ENCODE measurements around the gene CLCNKB. TPM values are rescaled to one million over a fixed set of nuclear protein-coding genes. Genes with fewer than 3 reads are reported as not detected.
A peak's percentile ranks its signal among the peaks of the same experiment; 100 is the strongest.

Gene CLCNKB
- total and polyA plus RNA-seq, 2 of the 13 experiments (the other 11 are each of a cell fraction or from before 2014, with no cell fraction given), result 0.04 TPM; not detected in 1

DNA sequence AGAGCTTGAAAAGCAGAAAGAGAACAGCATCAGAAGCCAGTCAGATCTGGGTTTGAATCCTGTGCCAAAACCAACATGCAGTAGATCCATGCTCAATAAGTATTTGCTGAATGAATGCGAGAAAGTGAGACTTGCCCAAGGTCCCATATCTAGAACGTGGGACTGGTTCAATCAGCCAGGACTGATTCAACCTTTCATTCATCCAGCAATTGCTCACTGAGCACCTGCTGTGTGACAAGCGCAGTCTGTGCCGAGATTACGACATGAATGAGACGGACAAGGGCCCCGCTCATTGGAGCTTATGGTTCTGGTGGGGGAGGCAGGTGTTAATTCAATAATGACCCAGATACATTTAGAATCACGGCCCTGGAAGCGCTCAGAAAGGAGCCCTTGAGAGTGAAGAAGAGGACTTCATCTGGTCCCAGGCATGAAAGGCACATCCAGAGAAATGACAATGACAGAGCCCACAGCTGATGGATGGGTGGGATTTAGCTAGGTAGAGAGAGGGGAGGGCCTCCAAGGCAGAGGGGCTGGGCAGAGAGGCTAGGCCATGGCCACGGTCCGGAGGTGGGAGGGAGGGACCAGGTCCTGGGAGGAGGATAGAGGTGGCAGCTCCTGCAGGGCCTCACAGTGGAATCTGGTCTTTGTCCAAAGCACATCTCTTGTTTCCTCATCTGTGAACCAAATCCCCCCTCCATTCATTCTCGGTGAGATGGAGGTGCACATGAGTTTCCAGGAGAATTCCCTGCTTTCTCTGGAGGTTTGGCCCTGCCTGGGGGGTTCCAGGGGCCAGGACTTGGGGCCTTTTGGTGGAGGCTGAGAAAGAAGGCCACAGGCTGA, 34.0 kb downstream of the CLCNKB start:
- peak; percentile 44 for FAIRE-seq
- POLR2A ChIA-PET, result interaction anchor here (1.2 kb wide), 1 partner anchor 66 kb away, joined by 3 read pairs; no protein-coding TSS in a partner anchor
- no peaks in the 10 kb centered on the region for H3K79me2 ChIP-seq (ENCODE audit: insufficient read depth, low read length)
- H3K9ac ChIP-seq (ENCODE audit: insufficient read depth, low read depth, low read length), result no peak overlapping the region
- H2AFZ ChIP-seq (ENCODE audit: low read length), result no peak overlapping the region
- CTCF ChIA-PET (ENCODE audit: low intra/inter-chr PET ratio, low total read pairs), result interaction anchor here (0.8 to 1.7 kb wide), 3 partner anchors 110 to 167 kb away, joined by 3 to 9 read pairs (median 5); no protein-coding TSS in a partner anchor
- H3K27ac ChIP-seq (ENCODE audit: extremely low read length, insufficient read depth, low read length), result no peak overlapping the region
- H3K4me3 ChIP-seq (replicated peaks in 1 of 3; ENCODE audit: insufficient read depth in 1 of 3, low read depth in 2 of 3, low read length in 3 of 3), result no peak overlapping the region
- no TSS peak for BruUV-seq (replicated peaks)
- DNase-seq (ENCODE audit: low spot score), result peak; percentile 44
- peak; percentile 29 for ATAC-seq
- peaks cover 54% of the 10 kb centered on the region for H3K4me1 ChIP-seq (ENCODE audit: insufficient read depth, low read length)
- H3K36me3 ChIP-seq (replicated peaks in 1 of 2; ENCODE audit: control insufficient read depth in 1 of 2, insufficient read depth in 2 of 2, low read length in 2 of 2), result no peaks in the 10 kb centered on the region
- peak overlapping the region; percentile 41 for H3K4me2 ChIP-seq (ENCODE audit: low read depth, low read length)
- 5% methylated on average over 12 of the region's 12 CpGs for WGBS (ENCODE audit: low lambda C conversion rate)
- H3K9me3 ChIP-seq (ENCODE audit: low read length), result no peaks in the 10 kb centered on the region
- H4K20me1 ChIP-seq (ENCODE audit: insufficient read depth, low read length), result no peaks in the 10 kb centered on the region
- intact Hi-C loops (cut with micrococcal nuclease; ENCODE audit: unreplicated experiment) (loop anchor here (2.0 to 10.0 kb wide), 3 partner anchors 67 to 167 kb away; partner anchors contain the start of gene CPLANE2), in situ Hi-C loops (cut with HindIII; ENCODE audit: extremely low pct_ligation_motif_present, low pct_unique_long_range_greater_than_20kb) (loop anchor here (5.0 kb wide), 2 partner anchors 105 to 165 kb away; no protein-coding TSS in a partner anchor)
- peaks cover 0 to 32% of the 10 kb centered on the region in 2 experiments for H3K27me3 ChIP-seq (ENCODE audit: control insufficient read depth in 1 of 2, insufficient read depth in 2 of 2, low read length in 2 of 2)
- TF ChIP-seq, protein P1, sequence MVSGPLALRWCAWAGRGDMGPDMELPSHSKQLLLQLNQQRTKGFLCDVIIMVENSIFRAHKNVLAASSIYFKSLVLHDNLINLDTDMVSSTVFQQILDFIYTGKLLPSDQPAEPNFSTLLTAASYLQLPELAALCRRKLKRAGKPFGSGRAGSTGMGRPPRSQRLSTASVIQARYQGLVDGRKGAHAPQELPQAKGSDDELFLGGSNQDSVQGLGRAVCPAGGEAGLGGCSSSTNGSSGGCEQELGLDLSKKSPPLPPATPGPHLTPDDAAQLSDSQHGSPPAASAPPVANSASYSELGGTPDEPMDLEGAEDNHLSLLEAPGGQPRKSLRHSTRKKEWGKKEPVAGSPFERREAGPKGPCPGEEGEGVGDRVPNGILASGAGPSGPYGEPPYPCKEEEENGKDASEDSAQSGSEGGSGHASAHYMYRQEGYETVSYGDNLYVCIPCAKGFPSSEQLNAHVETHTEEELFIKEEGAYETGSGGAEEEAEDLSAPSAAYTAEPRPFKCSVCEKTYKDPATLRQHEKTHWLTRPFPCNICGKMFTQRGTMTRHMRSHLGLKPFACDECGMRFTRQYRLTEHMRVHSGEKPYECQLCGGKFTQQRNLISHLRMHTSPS (CRISPR knock-in tag; IDR thresholded peaks at IDR 0.05; ENCODE audit: low read depth), result no peak
- TF ChIP-seq, protein P2, sequence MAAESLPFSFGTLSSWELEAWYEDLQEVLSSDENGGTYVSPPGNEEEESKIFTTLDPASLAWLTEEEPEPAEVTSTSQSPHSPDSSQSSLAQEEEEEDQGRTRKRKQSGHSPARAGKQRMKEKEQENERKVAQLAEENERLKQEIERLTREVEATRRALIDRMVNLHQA (CRISPR knock-in tag; IDR thresholded peaks at IDR 0.05), result no peak
- TF ChIP-seq, protein P3, sequence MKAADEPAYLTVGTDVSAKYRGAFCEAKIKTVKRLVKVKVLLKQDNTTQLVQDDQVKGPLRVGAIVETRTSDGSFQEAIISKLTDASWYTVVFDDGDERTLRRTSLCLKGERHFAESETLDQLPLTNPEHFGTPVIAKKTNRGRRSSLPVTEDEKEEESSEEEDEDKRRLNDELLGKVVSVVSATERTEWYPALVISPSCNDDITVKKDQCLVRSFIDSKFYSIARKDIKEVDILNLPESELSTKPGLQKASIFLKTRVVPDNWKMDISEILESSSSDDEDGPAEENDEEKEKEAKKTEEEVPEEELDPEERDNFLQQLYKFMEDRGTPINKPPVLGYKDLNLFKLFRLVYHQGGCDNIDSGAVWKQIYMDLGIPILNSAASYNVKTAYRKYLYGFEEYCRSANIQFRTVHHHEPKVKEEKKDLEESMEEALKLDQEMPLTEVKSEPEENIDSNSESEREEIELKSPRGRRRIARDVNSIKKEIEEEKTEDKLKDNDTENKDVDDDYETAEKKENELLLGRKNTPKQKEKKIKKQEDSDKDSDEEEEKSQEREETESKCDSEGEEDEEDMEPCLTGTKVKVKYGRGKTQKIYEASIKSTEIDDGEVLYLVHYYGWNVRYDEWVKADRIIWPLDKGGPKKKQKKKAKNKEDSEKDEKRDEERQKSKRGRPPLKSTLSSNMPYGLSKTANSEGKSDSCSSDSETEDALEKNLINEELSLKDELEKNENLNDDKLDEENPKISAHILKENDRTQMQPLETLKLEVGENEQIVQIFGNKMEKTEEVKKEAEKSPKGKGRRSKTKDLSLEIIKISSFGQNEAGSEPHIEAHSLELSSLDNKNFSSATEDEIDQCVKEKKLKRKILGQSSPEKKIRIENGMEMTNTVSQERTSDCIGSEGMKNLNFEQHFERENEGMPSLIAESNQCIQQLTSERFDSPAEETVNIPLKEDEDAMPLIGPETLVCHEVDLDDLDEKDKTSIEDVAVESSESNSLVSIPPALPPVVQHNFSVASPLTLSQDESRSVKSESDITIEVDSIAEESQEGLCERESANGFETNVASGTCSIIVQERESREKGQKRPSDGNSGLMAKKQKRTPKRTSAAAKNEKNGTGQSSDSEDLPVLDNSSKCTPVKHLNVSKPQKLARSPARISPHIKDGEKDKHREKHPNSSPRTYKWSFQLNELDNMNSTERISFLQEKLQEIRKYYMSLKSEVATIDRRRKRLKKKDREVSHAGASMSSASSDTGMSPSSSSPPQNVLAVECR (CRISPR knock-in tag; IDR thresholded peaks at IDR 0.05; ENCODE audit: borderline replicate concordance), result peak; percentile 19; the same call in 1 of the 2 replicates
- TF ChIP-seq ELF3 (CRISPR knock-in tag; IDR thresholded peaks at IDR 0.05), result 0 out of 2 replicates have a peak, but pooled peaks have one; percentile 19
- TF ChIP-seq, protein P4, sequence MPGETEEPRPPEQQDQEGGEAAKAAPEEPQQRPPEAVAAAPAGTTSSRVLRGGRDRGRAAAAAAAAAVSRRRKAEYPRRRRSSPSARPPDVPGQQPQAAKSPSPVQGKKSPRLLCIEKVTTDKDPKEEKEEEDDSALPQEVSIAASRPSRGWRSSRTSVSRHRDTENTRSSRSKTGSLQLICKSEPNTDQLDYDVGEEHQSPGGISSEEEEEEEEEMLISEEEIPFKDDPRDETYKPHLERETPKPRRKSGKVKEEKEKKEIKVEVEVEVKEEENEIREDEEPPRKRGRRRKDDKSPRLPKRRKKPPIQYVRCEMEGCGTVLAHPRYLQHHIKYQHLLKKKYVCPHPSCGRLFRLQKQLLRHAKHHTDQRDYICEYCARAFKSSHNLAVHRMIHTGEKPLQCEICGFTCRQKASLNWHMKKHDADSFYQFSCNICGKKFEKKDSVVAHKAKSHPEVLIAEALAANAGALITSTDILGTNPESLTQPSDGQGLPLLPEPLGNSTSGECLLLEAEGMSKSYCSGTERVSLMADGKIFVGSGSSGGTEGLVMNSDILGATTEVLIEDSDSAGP (CRISPR knock-in tag; IDR thresholded peaks at IDR 0.05; ENCODE audit: borderline replicate concordance), result 0 out of 2 replicates have a peak, but pooled peaks have one; percentile 18
- TF ChIP-seq TEAD3 (CRISPR knock-in tag; optimal IDR thresholded peaks at IDR 0.05; ENCODE audit: borderline replicate concordance), result peak; percentile 41
- peak; percentile 43; the same call in 1 of the 2 replicates for TF ChIP-seq HNF4G (IDR thresholded peaks at IDR 0.05; ENCODE audit: borderline replicate concordance, low read depth, low read length)
- no peak for TF ChIP-seq HNF4G (CRISPR knock-in tag; IDR thresholded peaks at IDR 0.05; ENCODE audit: borderline replicate concordance, low read depth)
- TF ChIP-seq PHF21A (CRISPR knock-in tag; IDR thresholded peaks at IDR 0.05), result 0 out of 2 replicates have a peak, but pooled peaks have one; percentile 15
- TF ChIP-seq LCORL (IDR thresholded peaks at IDR 0.05), result no peak
- peak; percentile 35; the same call in 1 of the 2 replicates for TF ChIP-seq LCORL (CRISPR knock-in tag; IDR thresholded peaks at IDR 0.05)

Data from HepG2 (cell line).